Skin epidermis (tissue), 12 donors: ENCODE data around the gene LSM4.
A peak's percentile ranks its signal among the peaks of the same experiment; 100 is the strongest.
"Not testable (repeated sequence)": the region's sequence is repeated elsewhere in the genome, so short reads cannot be mapped to it uniquely, and the experiment has no call there.

ENCODE experiments used
- H3K27ac ChIP-seq, 21 experiments: fragments of 200-600 bp; sonication (generic) in 11 of 21; one replicate each; pipeline ENCODE4 v1.5.0; 2020; ENCODE audit warnings: mild to moderate bottlenecking in 3 of 21, inconsistent platforms in 2 of 21, moderate library complexity in 2 of 21
- H3K4me3 ChIP-seq, 7 experiments: fragments of 200-600 bp; sonication (generic) in 2 of 7; one replicate each; pipeline ENCODE4 v1.5.0; 2020; ENCODE audit warnings: inconsistent platforms in 2 of 7, mild to moderate bottlenecking in 2 of 7, moderate library complexity in 1 of 7

The LSM4 gene

GRCh38 chr19:18342090-18342632 is 19.3 kb upstream of the LSM4 start:
- no peak overlapping the region for H3K4me3 ChIP-seq
- H3K27ac ChIP-seq, result no peak overlapping the region

GRCh38 chr19:18340990-18341868 is 18.4 kb upstream of the LSM4 start:
- Histone ChIP-seq H3K4me3 (peak overlapping the region; percentile 54 to 84 (median 79)), H3K27ac (peak overlapping the region; percentile 28 to 84 (median 66))

GRCh38 chr19:18340190-18340989 is 17.5 kb upstream of the LSM4 start, which contains the start of gene PGPEP1:
Gene PGPEP1 (plus strand): TSS chr19:18340598. CDS start chr19:18340682, 84 bp downstream.
- H3K27ac ChIP-seq, result peak within 1 kb of the TSS; percentile 28 to 84 (median 66)
- peak within 1 kb of the TSS; percentile 54 to 84 (median 79) for H3K4me3 ChIP-seq

- peak overlapping the region in 6 of 7 experiments; percentile 54 to 84 (median 79) for H3K4me3 ChIP-seq
- peak overlapping the region in 1 of 21 experiments; percentile 81 for H3K27ac ChIP-seq
Observed at GRCh38 chr19:18339723-18340122, 16.8 kb upstream of the LSM4 start.

- Histone ChIP-seq H3K4me3 (no peak overlapping the region), H3K27ac (no peak overlapping the region)
Observed at GRCh38 chr19:18338541-18338940, 15.7 kb upstream of the LSM4 start.

- Histone ChIP-seq H3K27ac (no peak overlapping the region), H3K4me3 (no peak overlapping the region)
Observed at GRCh38 chr19:18336121-18336520, 13.2 kb upstream of the LSM4 start.

- Histone ChIP-seq H3K4me3 (no peak overlapping the region), H3K27ac (no peak overlapping the region)
Observed at GRCh38 chr19:18333680-18334079, 10.8 kb upstream of the LSM4 start.

- H3K27ac ChIP-seq, result no peak overlapping the region
- H3K4me3 ChIP-seq, result no peak overlapping the region
Observed at GRCh38 chr19:18332917-18333530, 10.1 kb upstream of the LSM4 start.

- Histone ChIP-seq H3K4me3 (no peak overlapping the region), H3K27ac (no peak overlapping the region)
Observed at GRCh38 chr19:18330868-18331267, 8.0 kb upstream of the LSM4 start.

- peak overlapping the region in 14 of 21 experiments; percentile 10 to 81 (median 42) for H3K27ac ChIP-seq
- peak overlapping the region in 1 of 7 experiments; percentile 1 for H3K4me3 ChIP-seq
Observed at GRCh38 chr19:18329035-18329376, 6.1 kb upstream of the LSM4 start.

- H3K27ac ChIP-seq, result peak overlapping the region in 14 of 21 experiments; percentile 10 to 81 (median 42)
- H3K4me3 ChIP-seq, result peak overlapping the region in 5 of 7 experiments; percentile 1 to 21 (median 12)
Observed at GRCh38 chr19:18328340-18329034, 5.6 kb upstream of the LSM4 start.

GRCh38 chr19:18326772-18327171 is 3.9 kb upstream of the LSM4 start:
- Histone ChIP-seq H3K27ac (no peak overlapping the region), H3K4me3 (no peak overlapping the region)

GRCh38 chr19:18324373-18324731 is 1.5 kb upstream of the LSM4 start:
- H3K27ac ChIP-seq, result peak overlapping the region in 8 of 21 experiments; percentile 59 to 91 (median 88)
- H3K4me3 ChIP-seq, result not testable (repeated sequence)

- H3K4me3 ChIP-seq, result peak overlapping the region; percentile 55 to 93 (median 73)
- peak overlapping the region; percentile 52 to 95 (median 90) for H3K27ac ChIP-seq
Observed at GRCh38 chr19:18322318-18322758, 538 bp downstream of the LSM4 start.

GRCh38 chr19:18321734-18322102 is 1.2 kb downstream of the LSM4 start:
- Histone ChIP-seq H3K4me3 (peak overlapping the region in 3 of 7 experiments; percentile 55 to 73 (median 62)), H3K27ac (peak overlapping the region in 19 of 21 experiments; percentile 81 to 95 (median 90))

- Histone ChIP-seq H3K27ac (peak overlapping the region in 17 of 21 experiments; percentile 33 to 95 (median 90)), H3K4me3 (peak overlapping the region in 1 of 7 experiments; percentile 62)
Observed at GRCh38 chr19:18320865-18321733, 1.8 kb downstream of the LSM4 start.

- Histone ChIP-seq H3K4me3 (no peak overlapping the region), H3K27ac (peak overlapping the region in 17 of 21 experiments; percentile 11 to 93 (median 77))
Observed at GRCh38 chr19:18319591-18320135, 3.2 kb downstream of the LSM4 start.
